HEK293 (cell line): Measurements from ENCODE around the gene SLC28A1.
"Not testable (repeated sequence)": the region's sequence is repeated elsewhere in the genome, so short reads cannot be mapped to it uniquely, and the experiment has no call there.

Experiments
- CTCF ChIA-PET: fragments of 350-600 bp; formaldehyde crosslinking; extraction: SDS; loops from one replicate; lab custom pipeline; 2021; ENCODE audit warnings: antibody characterized with exemption; lab: Yijun Ruan, JAX
- POLR2A ChIA-PET: fragments of 300-600 bp; formaldehyde crosslinking; extraction: SDS; loops from one replicate; lab custom pipeline; 2020; ENCODE audit warnings: antibody characterized with exemption, inconsistent platforms; lab: Yijun Ruan, JAX
- H3K27ac ChIP-seq: fragments of 200-500 bp; sonication (Bioruptor generic); 2 replicates; pipeline ENCODE4 v1.5.1; 2014; ENCODE audit warnings: low read depth, low read length, control low read depth, inconsistent platforms; ENCODE audit errors: extremely low read depth
- H3K36me3 ChIP-seq, 2 experiments: fragments of 200-500 bp in 1 of 2; sonication (Bioruptor generic) in 1 of 2; 1 replicate in 1 of 2; 2 replicates in 1 of 2; pipeline ENCODE4 v1.5.1; 2014 to 2017; ENCODE audit warnings: inconsistent platforms in 2 of 2, low read length in 2 of 2; ENCODE audit not compliant: control insufficient read depth in 2 of 2, insufficient read depth in 1 of 2
- H3K4me1 ChIP-seq: fragments of 200-500 bp; sonication (Bioruptor generic); 2 replicates; pipeline ENCODE4 v1.5.1; 2014; ENCODE audit warnings: mild to moderate bottlenecking, low read length, inconsistent platforms; ENCODE audit not compliant: control insufficient read depth, insufficient read depth
- H3K4me3 ChIP-seq: 2 replicates; pipeline ENCODE4 v1.5.1; 2011; ENCODE audit warnings: low read depth, mild to moderate bottlenecking, control low read depth, low read length, moderate library complexity
- H3K9me3 ChIP-seq: fragments of 200-500 bp; sonication (Bioruptor generic); 2 replicates; pipeline ENCODE4 v1.5.1; 2014; ENCODE audit warnings: low read depth, low read length, inconsistent platforms; ENCODE audit not compliant: control insufficient read depth, insufficient read depth
- HOXD13 ChIP-seq: sonication (generic); formaldehyde crosslinking; IDR thresholded peaks from 2 replicates; pipeline ENCODE4 v1.8.0; 2022; ENCODE audit warnings: missing genetic modification reagents, borderline replicate concordance
- PRDM1 ChIP-seq: fragments of 450-650 bp; formaldehyde crosslinking; IDR thresholded peaks from 2 replicates; pipeline ENCODE4; 2016; ENCODE audit warnings: missing biosample characterization, missing genetic modification characterization
- ZNF221 ChIP-seq: fragments of 450-650 bp; formaldehyde crosslinking; IDR thresholded peaks from 2 replicates; pipeline ENCODE4 v1.5.1; 2017; ENCODE audit warnings: missing biosample characterization, missing genetic modification characterization, borderline replicate concordance
- ZNF223 ChIP-seq: fragments of 450-650 bp; formaldehyde crosslinking; IDR thresholded peaks from 2 replicates; pipeline ENCODE4 v1.5.1; 2016; ENCODE audit warnings: missing biosample characterization, missing genetic modification characterization
- ZNF324 ChIP-seq: fragments of 450-650 bp; formaldehyde crosslinking; IDR thresholded peaks from 2 replicates; pipeline ENCODE4 v1.5.1; 2016; ENCODE audit warnings: missing biosample characterization, missing genetic modification characterization
- ZNF391 ChIP-seq: fragments of 450-650 bp; formaldehyde crosslinking; IDR thresholded peaks from 2 replicates; pipeline ENCODE4 v1.5.1; 2016; ENCODE audit warnings: low read depth, missing biosample characterization, missing genetic modification characterization, borderline replicate concordance
- ZNF404 ChIP-seq: fragments of 450-650 bp; formaldehyde crosslinking; IDR thresholded peaks from 2 replicates; pipeline ENCODE4 v1.5.1; 2017; ENCODE audit warnings: missing biosample characterization, missing genetic modification characterization
- ZNF610 ChIP-seq: fragments of 450-650 bp; formaldehyde crosslinking; IDR thresholded peaks from 2 replicates; pipeline ENCODE4 v1.5.1; 2016; ENCODE audit warnings: missing biosample characterization, missing genetic modification characterization, borderline replicate concordance
- ZNF837 ChIP-seq: fragments of 450-650 bp; formaldehyde crosslinking; IDR thresholded peaks from 2 replicates; pipeline ENCODE4 v1.5.1; 2016; ENCODE audit warnings: missing biosample characterization, missing genetic modification characterization
- ZXDB ChIP-seq: fragments of 450-650 bp; formaldehyde crosslinking; IDR thresholded peaks from 2 replicates; pipeline ENCODE4 v1.5.1; 2016; ENCODE audit warnings: missing biosample characterization, missing genetic modification characterization
- TF ChIP-seq, protein P1 (sequence below): fragments of 450-650 bp; formaldehyde crosslinking; IDR thresholded peaks from 2 replicates; pipeline ENCODE4 v1.5.1; 2016; ENCODE audit warnings: missing biosample characterization, missing genetic modification characterization
- TF ChIP-seq, protein P2 (sequence below): fragments of 450-650 bp; formaldehyde crosslinking; IDR thresholded peaks from 2 replicates; pipeline ENCODE4 v1.5.1; 2016; ENCODE audit warnings: missing biosample characterization, missing genetic modification characterization

Gene SLC28A1

DNA sequence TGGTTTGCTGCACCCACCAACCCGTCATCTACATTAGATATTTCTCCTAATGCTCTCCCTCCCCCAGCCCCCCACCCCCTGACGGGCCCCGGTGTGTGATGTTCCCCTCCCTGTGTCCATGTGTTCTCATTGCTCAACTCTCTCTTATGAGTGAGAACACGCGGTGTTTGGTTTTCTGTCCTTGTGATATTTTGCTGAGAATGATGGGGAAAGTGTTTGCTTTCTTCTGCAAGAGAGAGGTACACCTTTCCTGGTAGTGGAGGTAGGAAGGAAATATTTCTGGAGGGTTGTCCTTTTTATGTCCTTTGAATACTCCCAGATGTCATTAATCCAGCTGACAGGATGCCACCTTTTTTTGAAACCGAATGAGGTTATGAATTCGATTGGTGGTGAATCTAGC, 10.5 kb upstream of the SLC28A1 start:
- no peaks in the 10 kb centered on the region for H3K4me1 ChIP-seq
- no peaks in the 10 kb centered on the region for H3K9me3 ChIP-seq
- CTCF ChIA-PET = interaction anchor here (0.7 to 1.2 kb wide), 5 partner anchors 29 to 305 kb away, joined by 3 to 4 read pairs (median 3); no protein-coding TSS in a partner anchor
- H3K36me3 ChIP-seq = no peaks in the 10 kb centered on the region
- TF ChIP-seq ZNF837 (tag by site-specific recombination) (no peak), ZNF610 (no peak), ZNF324 (tag by site-specific recombination) (no peak), ZNF223 (tag by site-specific recombination) (no peak), PRDM1 (tag by site-specific recombination) (peak; percentile 33; the same call in 1 of the 2 replicates), ZXDB (tag by site-specific recombination) (no peak), HOXD13 (CRISPR knock-in tag) (no peak)
- no peak overlapping the region for H3K4me3 ChIP-seq
- H3K27ac ChIP-seq = no peak overlapping the region
- POLR2A ChIA-PET = no interaction called here

DNA sequence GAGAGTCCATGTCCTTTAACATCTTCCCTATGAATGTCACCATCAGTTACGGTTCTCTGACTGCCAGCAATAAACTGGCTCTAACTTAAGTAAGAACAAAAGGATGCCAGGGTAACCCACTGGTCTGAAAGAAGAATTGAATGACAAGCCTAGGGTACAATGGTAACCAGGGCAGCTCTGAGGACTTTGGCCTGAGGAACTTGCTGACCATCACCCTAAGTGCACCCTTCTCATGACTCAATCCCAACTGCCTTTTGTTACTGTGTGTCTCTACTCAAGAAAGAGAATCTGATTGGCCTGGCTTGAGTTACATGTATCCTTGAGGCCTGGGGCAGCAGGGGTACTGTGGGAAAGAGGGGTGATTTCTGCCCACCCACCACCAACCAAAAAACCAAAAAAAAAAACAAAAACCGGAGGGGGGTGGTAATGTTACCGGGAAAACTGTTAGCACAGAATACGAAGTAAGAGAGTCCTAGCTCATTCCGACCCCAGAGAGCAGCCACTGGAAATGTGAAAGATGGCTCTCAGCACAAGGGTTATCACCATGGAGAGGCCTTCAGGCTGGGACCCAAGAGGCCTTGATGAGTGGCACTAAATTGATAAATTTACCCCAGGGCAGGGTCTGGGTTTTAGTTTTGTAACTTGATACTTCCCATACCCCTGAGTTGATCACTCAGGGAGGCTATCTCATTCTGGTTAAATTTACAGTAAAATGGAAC, 9.3 kb upstream of the SLC28A1 start:
- Histone ChIP-seq H3K4me1 (no peaks in the 10 kb centered on the region), H3K36me3 (no peaks in the 10 kb centered on the region), H3K4me3 (no peak overlapping the region), H3K9me3 (no peaks in the 10 kb centered on the region), H3K27ac (no peak overlapping the region)
- TF ChIP-seq, protein P1, sequence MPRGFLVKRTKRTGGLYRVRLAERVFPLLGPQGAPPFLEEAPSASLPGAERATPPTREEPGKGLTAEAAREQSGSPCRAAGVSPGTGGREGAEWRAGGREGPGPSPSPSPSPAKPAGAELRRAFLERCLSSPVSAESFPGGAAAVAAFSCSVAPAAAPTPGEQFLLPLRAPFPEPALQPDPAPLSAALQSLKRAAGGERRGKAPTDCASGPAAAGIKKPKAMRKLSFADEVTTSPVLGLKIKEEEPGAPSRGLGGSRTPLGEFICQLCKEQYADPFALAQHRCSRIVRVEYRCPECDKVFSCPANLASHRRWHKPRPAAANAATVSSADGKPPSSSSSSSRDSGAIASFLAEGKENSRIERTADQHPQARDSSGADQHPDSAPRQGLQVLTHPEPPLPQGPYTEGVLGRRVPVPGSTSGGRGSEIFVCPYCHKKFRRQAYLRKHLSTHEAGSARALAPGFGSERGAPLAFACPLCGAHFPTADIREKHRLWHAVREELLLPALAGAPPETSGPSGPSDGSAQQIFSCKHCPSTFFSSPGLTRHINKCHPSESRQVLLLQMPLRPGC = no peak
- TF ChIP-seq ZNF404 (tag by site-specific recombination) = no peak
- TF ChIP-seq ZNF391 (tag by site-specific recombination) = no peak
- POLR2A ChIA-PET = no interaction called here
- CTCF ChIA-PET = interaction anchor here (1.2 kb wide), 2 partner anchors 30 to 53 kb away, joined by 3 to 4 read pairs; no protein-coding TSS in a partner anchor

DNA sequence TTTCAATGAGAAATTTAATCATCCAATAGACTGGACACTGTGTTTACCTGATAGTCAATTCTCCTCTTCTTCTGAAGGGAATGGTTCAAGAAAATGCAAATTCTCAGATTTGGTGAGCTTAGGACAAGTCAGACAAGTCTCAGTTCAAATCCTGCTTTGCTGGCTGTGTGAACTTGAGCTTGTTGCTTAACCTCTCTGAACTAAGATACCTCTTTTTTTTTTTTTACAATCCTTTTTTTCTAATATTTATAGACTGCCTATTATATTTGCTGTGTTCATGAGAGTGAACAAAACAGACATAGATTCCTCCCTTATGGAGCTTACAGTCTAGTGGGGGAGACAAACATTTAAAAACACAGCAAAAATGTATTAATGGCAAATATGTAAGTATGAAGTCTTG, 8.2 kb upstream of the SLC28A1 start:
- ChIA-PET POLR2A (interaction anchor here (0.7 kb wide), 1 partner anchor 48 kb away, joined by 3 read pairs; no protein-coding TSS in a partner anchor), CTCF (interaction anchor here (0.6 to 3.4 kb wide), 13 partner anchors 12 to 287 kb away, joined by 3 to 20 read pairs (median 5); no protein-coding TSS in a partner anchor)

DNA sequence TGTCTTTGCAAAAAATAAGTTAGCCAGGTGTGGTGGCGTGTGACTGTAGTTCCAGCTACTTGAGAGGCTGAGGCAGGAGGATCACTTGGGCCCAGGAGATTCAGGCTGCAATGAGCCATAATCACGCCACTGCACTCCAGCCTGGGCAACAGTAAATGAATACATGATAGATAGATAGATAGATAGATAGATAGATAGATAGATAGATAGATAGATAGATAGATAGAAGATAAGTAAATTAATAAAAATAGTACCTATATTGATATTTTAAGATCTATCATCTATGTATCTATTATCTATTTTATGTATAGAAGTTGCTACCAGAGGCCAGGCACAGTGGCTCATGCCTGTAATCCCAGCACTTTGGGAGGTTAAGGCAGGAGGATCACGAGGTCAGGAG, 6.8 kb upstream of the SLC28A1 start:
- not testable (repeated sequence) for H3K4me1 ChIP-seq, H3K4me3 ChIP-seq, H3K36me3 ChIP-seq, H3K9me3 ChIP-seq, H3K27ac ChIP-seq
- CTCF ChIA-PET = interaction anchor here (0.6 to 3.4 kb wide), 20 partner anchors 8 to 292 kb away, joined by 3 to 20 read pairs (median 5); partner anchors contain the start of gene WDR73
- POLR2A ChIA-PET = interaction anchor here (0.6 kb wide), 1 partner anchor 223 kb away, joined by 3 read pairs; the partner anchor contains the start of gene WDR73

More for the DNA sequence above, 8.2 kb upstream of the SLC28A1 start:
- no peak overlapping the region for H3K27ac ChIP-seq
- no peak overlapping the region for H3K4me3 ChIP-seq
- H3K9me3 ChIP-seq = no peaks in the 10 kb centered on the region
- H3K4me1 ChIP-seq = no peaks in the 10 kb centered on the region
- H3K36me3 ChIP-seq = no peaks in the 10 kb centered on the region
- no peak for TF ChIP-seq ZNF221
- TF ChIP-seq, protein P2, sequence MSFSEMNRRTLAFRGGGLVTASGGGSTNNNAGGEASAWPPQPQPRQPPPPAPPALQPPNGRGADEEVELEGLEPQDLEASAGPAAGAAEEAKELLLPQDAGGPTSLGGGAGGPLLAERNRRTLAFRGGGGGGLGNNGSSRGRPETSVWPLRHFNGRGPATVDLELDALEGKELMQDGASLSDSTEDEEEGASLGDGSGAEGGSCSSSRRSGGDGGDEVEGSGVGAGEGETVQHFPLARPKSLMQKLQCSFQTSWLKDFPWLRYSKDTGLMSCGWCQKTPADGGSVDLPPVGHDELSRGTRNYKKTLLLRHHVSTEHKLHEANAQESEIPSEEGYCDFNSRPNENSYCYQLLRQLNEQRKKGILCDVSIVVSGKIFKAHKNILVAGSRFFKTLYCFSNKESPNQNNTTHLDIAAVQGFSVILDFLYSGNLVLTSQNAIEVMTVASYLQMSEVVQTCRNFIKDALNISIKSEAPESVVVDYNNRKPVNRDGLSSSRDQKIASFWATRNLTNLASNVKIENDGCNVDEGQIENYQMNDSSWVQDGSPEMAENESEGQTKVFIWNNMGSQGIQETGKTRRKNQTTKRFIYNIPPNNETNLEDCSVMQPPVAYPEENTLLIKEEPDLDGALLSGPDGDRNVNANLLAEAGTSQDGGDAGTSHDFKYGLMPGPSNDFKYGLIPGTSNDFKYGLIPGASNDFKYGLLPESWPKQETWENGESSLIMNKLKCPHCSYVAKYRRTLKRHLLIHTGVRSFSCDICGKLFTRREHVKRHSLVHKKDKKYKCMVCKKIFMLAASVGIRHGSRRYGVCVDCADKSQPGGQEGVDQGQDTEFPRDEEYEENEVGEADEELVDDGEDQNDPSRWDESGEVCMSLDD (tag by site-specific recombination) = no peak
